HepG2 (cell line): ENCODE results near the gene HTR7. TPM values are rescaled to one million over a fixed set of nuclear protein-coding genes. Genes with fewer than 3 reads are reported as not detected.

Experiments
- ATF1 ChIP-seq: IDR thresholded peaks from 2 replicates; pipeline ENCODE4 v1.6.1; 2016; ENCODE audit warnings: mild to moderate bottlenecking, control low read depth
- HNRNPLL ChIP-seq: fragments of 200-400 bp; formaldehyde crosslinking; IDR thresholded peaks from 2 replicates; pipeline ENCODE4 v1.6.1; 2017; ENCODE audit warnings: mild to moderate bottlenecking, low read depth, low read length; ENCODE audit not compliant: poor library complexity, severe bottlenecking
- JDP2 ChIP-seq: sonication (generic); formaldehyde crosslinking; IDR thresholded peaks from 2 replicates; pipeline ENCODE4 v1.8.1; 2022; ENCODE audit warnings: missing genetic modification reagents, borderline replicate concordance
- MAFK ChIP-seq, 2 experiments: IDR thresholded peaks in 1 of 2; conservative IDR thresholded peaks in 1 of 2; 2 replicates each; pipeline ENCODE4 v1.6.1; 2011; ENCODE audit warnings: improper control_type of control experiment in 2 of 2, low read length in 2 of 2
- MED1 ChIP-seq: sonication (generic); formaldehyde crosslinking; IDR thresholded peaks from 2 replicates; pipeline ENCODE4 v1.4.0; 2020; ENCODE audit warnings: missing genetic modification reagents
- MYC ChIP-seq: sonication (generic); formaldehyde crosslinking; IDR thresholded peaks from 2 replicates; pipeline ENCODE4 v1.9.0; 2021; ENCODE audit warnings: missing genetic modification reagents, borderline replicate concordance
- PAF1 ChIP-seq: IDR thresholded peaks from 2 replicates; pipeline ENCODE4 v1.6.1; 2016; ENCODE audit warnings: missing genetic modification reagents, missing compliant biosample characterization
- TERF1 ChIP-seq: sonication (generic); formaldehyde crosslinking; IDR thresholded peaks from 2 replicates; pipeline ENCODE4 v1.8.0; 2022; ENCODE audit warnings: mild to moderate bottlenecking, missing genetic modification reagents, moderate library complexity
- U2AF1 ChIP-seq: fragments of 200-400 bp; formaldehyde crosslinking; optimal IDR thresholded peaks from 2 replicates; pipeline ENCODE3; 2017; ENCODE audit warnings: mild to moderate bottlenecking, low read depth, low read length
- ZNF292 ChIP-seq: sonication (generic); formaldehyde crosslinking; IDR thresholded peaks from 2 replicates; pipeline ENCODE4 v1.8.1; 2022; ENCODE audit warnings: mild to moderate bottlenecking, low read depth, missing genetic modification reagents, borderline replicate concordance
- ZNF296 ChIP-seq: sonication (generic); formaldehyde crosslinking; conservative IDR thresholded peaks from 2 replicates; pipeline ENCODE4 v1.5.0; 2020; ENCODE audit warnings: mild to moderate bottlenecking, missing genetic modification reagents
- ZNF350 ChIP-seq: sonication (generic); formaldehyde crosslinking; IDR thresholded peaks from 2 replicates; pipeline ENCODE4 v1.4.0; 2020; ENCODE audit warnings: mild to moderate bottlenecking, low read depth, missing genetic modification reagents, borderline replicate concordance
- ZNF792 ChIP-seq: IDR thresholded peaks from 2 replicates; pipeline ENCODE4 v1.6.1; 2016
- polyA plus RNA-seq, 8 experiments: library from polyadenylated mRNA; depleted of rRNA in 3 of 8; stranded (reverse) in 7 of 8; unstranded in 1 of 8; fragments of >200 nt; fragmentation: Illumina TruSeq in 4 of 8; extraction: Trizol in 4 of 8; gene quantifications; 2 replicates each; pipeline versions ENCODE4 v1.2.1 to v1.2.3, GENCODE V29; 2011 to 2016; ENCODE audit warnings: low read depth in 4 of 8, missing spikeins in 1 of 8, mixed read lengths in 1 of 8; ENCODE audit not compliant: insufficient read depth in 1 of 8
- total RNA-seq, 5 experiments: library from RNA; depleted of rRNA; stranded (reverse); fragments of >200 nt; fragmentation: Illumina TruSeq; extraction: Trizol; gene quantifications; 2 replicates each; pipeline ENCODE4 v1.2.3, GENCODE V29; 2016; ENCODE audit warnings: low read depth in 1 of 5
- TF ChIP-seq, protein P1 (sequence below): sonication (generic); formaldehyde crosslinking; IDR thresholded peaks from 2 replicates; pipeline ENCODE4 v1.5.0; 2020; ENCODE audit warnings: mild to moderate bottlenecking, missing genetic modification reagents, borderline replicate concordance

Gene HTR7
- total and polyA plus RNA-seq, 2 of the 13 experiments (the other 11 are each of a cell fraction or from before 2014, with no cell fraction given), result 0.04 TPM; not detected in 1

DNA sequence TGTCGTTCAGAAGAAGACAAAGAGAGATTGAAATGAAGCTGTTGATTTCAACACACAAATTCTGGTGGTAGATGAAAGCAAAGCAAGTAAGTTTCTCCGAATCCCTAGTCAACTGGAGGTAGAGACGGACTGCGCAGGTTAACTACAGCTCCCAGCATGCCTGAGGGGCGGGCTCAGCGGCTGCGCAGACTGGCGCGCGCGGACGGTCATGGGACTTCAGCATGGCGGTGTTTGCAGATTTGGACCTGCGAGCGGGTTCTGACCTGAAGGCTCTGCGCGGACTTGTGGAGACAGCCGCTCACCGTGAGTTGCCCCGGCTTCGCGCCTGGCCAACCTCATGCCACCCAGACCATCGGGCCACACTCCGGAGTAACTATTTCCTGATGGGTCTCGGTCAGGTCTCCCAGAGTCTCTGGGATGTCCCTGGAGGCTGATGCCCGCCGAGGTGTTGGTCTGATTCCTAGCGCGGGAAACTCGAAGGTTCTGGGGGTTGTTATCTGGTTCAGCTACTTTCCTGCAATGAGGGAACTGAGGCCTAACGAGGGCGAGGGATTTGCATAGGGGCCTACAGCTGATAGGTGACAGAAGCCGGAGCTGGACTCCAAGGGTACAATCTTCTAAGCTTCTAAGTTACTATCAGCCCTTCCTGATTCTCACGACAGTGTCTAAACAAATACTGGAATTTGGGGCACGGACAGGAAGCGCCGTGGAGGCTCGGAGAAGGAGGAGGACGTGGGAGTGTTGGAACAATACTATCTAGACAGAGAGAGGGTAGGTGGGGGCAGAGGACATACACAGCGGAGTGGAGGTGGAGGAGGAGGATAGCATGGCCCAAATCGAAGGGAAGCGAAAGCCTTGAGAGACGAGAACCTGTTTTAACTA lies 14.2 kb upstream of the HTR7 start, which contains the start of gene RPP30 (continued):
- TF ChIP-seq HNRNPLL (peak; percentile 91), MED1 (CRISPR knock-in tag) (peak; percentile 35; the same call in 1 of the 2 replicates), JDP2 (CRISPR knock-in tag) (no peak), PAF1 (CRISPR knock-in tag) (no peak), MYC (CRISPR knock-in tag) (peak; percentile 23; the same call in 1 of the 2 replicates), ATF1 (no peak), ZNF792 (CRISPR knock-in tag) (no peak), ZNF292 (CRISPR knock-in tag) (0 out of 2 replicates have a peak, but pooled peaks have one; percentile 19), ZNF296 (CRISPR knock-in tag) (no peak), ZNF350 (CRISPR knock-in tag) (peak; percentile 31; the same call in 1 of the 2 replicates), U2AF1 (no peak), MAFK (conservative IDR thresholded peaks at IDR 0.05 in 1 of 2, IDR thresholded peaks at IDR 0.05 in 1 of 2; ENCODE audit: low read length in 2 of 2) (no peak), TERF1 (no peak)
- TF ChIP-seq, protein P1, sequence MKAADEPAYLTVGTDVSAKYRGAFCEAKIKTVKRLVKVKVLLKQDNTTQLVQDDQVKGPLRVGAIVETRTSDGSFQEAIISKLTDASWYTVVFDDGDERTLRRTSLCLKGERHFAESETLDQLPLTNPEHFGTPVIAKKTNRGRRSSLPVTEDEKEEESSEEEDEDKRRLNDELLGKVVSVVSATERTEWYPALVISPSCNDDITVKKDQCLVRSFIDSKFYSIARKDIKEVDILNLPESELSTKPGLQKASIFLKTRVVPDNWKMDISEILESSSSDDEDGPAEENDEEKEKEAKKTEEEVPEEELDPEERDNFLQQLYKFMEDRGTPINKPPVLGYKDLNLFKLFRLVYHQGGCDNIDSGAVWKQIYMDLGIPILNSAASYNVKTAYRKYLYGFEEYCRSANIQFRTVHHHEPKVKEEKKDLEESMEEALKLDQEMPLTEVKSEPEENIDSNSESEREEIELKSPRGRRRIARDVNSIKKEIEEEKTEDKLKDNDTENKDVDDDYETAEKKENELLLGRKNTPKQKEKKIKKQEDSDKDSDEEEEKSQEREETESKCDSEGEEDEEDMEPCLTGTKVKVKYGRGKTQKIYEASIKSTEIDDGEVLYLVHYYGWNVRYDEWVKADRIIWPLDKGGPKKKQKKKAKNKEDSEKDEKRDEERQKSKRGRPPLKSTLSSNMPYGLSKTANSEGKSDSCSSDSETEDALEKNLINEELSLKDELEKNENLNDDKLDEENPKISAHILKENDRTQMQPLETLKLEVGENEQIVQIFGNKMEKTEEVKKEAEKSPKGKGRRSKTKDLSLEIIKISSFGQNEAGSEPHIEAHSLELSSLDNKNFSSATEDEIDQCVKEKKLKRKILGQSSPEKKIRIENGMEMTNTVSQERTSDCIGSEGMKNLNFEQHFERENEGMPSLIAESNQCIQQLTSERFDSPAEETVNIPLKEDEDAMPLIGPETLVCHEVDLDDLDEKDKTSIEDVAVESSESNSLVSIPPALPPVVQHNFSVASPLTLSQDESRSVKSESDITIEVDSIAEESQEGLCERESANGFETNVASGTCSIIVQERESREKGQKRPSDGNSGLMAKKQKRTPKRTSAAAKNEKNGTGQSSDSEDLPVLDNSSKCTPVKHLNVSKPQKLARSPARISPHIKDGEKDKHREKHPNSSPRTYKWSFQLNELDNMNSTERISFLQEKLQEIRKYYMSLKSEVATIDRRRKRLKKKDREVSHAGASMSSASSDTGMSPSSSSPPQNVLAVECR (CRISPR knock-in tag), result peak; percentile 78
